ENCODE results near the gene TRPM1.

DNA sequence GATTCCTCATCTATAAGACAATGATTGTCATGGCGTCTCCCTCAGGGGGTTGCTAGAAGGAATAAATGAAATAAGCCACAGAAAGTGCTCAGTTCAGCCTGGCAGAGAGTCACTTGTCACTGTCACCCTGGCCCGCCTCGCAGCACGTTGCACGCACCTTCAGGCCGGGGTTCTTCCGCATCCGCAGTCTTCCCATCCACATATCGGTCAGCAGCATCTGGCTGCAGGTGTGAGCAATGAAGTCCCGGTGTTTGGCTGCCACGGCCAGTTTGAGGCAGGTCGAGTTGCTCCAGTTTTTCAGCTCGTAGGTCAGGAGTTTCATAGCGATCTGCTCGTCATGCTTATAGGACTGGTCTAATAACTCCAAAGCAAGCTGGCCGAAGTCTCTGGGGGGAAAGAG is 61.6 kb downstream of the TRPM1 start:
- TF ChIP-seq POLR2AphosphoS5 (IDR thresholded peaks at IDR 0.05; ENCODE audit: low read depth, low read length) (no peak), POLR2A (IDR thresholded peaks at IDR 0.05; ENCODE audit: low read depth, low read length) (no peak), TAF1 (IDR thresholded peaks at IDR 0.05; ENCODE audit: borderline replicate concordance, low read depth, low read length) (no peak)
